Measurements from ENCODE around the gene RPL31. TPM values are rescaled to one million over a fixed set of nuclear protein-coding genes. Genes with fewer than 3 reads are reported as not detected.

The RPL31 gene
- total and polyA plus RNA-seq, 9 of the 15 experiments (the other 6 are each of a cell fraction or from before 2014, with no cell fraction given), result 1,176 to 6,037 (median 2,997) TPM

- Histone ChIP-seq H3K4me2 (ENCODE audit: insufficient read depth, low read length) (no peak overlapping the region), H3K9me3 (replicated peaks; ENCODE audit: control insufficient read depth, insufficient read depth, low read depth, low read length) (no peaks in the 10 kb centered on the region), H3K27me3 (ENCODE audit: control insufficient read depth in 2 of 2, insufficient read depth in 2 of 2, low read length in 2 of 2) (no peaks in the 10 kb centered on the region), H3K4me1 (replicated peaks in 1 of 2; ENCODE audit: control insufficient read depth in 2 of 2, insufficient read depth in 2 of 2, low read length in 2 of 2) (no peaks in the 10 kb centered on the region; a peak in 1 of 5 replicates), H2AFZ (ENCODE audit: low read depth, low read length) (no peak overlapping the region), H3K36me3 (ENCODE audit: control insufficient read depth, insufficient read depth, low read length) (peaks cover 14% of the 10 kb centered on the region; the same call in 2 of the 3 replicates), H3K4me3 (no peak overlapping the region), H3K9me1 (ENCODE audit: control insufficient read depth, insufficient read depth, low read length) (no peaks in the 10 kb centered on the region), H3K27ac (ENCODE audit: extremely low read depth, low read depth, low read length) (no peak overlapping the region), H3K9ac (ENCODE audit: insufficient read depth in 1 of 2, low read depth in 2 of 2, low read length in 2 of 2) (no peak overlapping the region), H3K79me2 (ENCODE audit: control insufficient read depth, insufficient read depth, low read length) (no peaks in the 10 kb centered on the region), H4K20me1 (replicated peaks; ENCODE audit: control insufficient read depth, insufficient read depth, low read length) (no peaks in the 10 kb centered on the region)
- ChIA-PET POLR2A (interaction anchor here (2.4 kb wide), 1 partner anchor 7 kb away, joined by 8 read pairs; no protein-coding TSS in a partner anchor), CTCF (ENCODE audit: low intra/inter-chr PET ratio) (no interaction called here)
- no TSS peak for BruUV-seq (replicated peaks)
- in situ Hi-C loops (cut with MboI) (no loop called here), intact Hi-C loops (cut with micrococcal nuclease) (no loop called here)
- TF ChIP-seq ADNP (tag; IDR thresholded peaks at IDR 0.05) (no peak), NBN (IDR thresholded peaks at IDR 0.05; ENCODE audit: low read depth) (no peak), ZNF3 (CRISPR knock-in tag; IDR thresholded peaks at IDR 0.05) (no peak), NUFIP1 (IDR thresholded peaks at IDR 0.05; ENCODE audit: partially characterized antibody) (no peak), ZNF146 (CRISPR knock-in tag; IDR thresholded peaks at IDR 0.05; ENCODE audit: unreplicated experiment) (no peak), NRF1 (conservative IDR thresholded peaks at IDR 0.05 in 1 of 2, IDR thresholded peaks at IDR 0.05 in 1 of 2) (no peak), PML (IDR thresholded peaks at IDR 0.05; ENCODE audit: low read length) (no peak), NEUROD1 (IDR thresholded peaks at IDR 0.05; ENCODE audit: borderline replicate concordance, low read depth, low read length, partially characterized antibody) (no peak), KDM5B (IDR thresholded peaks at IDR 0.05; ENCODE audit: insufficient replicate concordance, low read depth, low read length) (no peak), HNRNPK (IDR thresholded peaks at IDR 0.05; ENCODE audit: low read depth, low read length, poor library complexity, severe bottlenecking) (no peak), SMARCB1 (IDR thresholded peaks at IDR 0.05; ENCODE audit: insufficient read length, low read depth) (no peak), ZNF121 (CRISPR knock-in tag; conservative IDR thresholded peaks at IDR 0.05) (no peak), MYBL2 (IDR thresholded peaks at IDR 0.05; ENCODE audit: low read depth) (no peak), MYBL2 (CRISPR knock-in tag; IDR thresholded peaks at IDR 0.05; ENCODE audit: borderline replicate concordance) (no peak), PPARD (CRISPR knock-in tag; IDR thresholded peaks at IDR 0.05) (no peak), BCL6 (CRISPR knock-in tag; IDR thresholded peaks at IDR 0.05) (no peak), ZNF511 (CRISPR knock-in tag; IDR thresholded peaks at IDR 0.05) (no peak), STAG1 (CRISPR knock-in tag; IDR thresholded peaks at IDR 0.05; ENCODE audit: borderline replicate concordance) (no peak), VEZF1 (CRISPR knock-in tag; IDR thresholded peaks at IDR 0.05) (no peak)
- DNase-seq (ENCODE audit: extremely low read depth in 1 of 4, low spot score in 3 of 4) (no peak), ATAC-seq (no peak), FAIRE-seq (no peak)
- WGBS (ENCODE audit: insufficient coverage, low coverage, missing lambda C conversion rate), result 93% methylated on average over 6 of the region's 6 CpGs
Measured at GRCh38 chr2:101023327-101024107, 21.4 kb downstream of the RPL31 start.
